ENCODE data around the gene BCL3. TPM values are rescaled to one million over a fixed set of nuclear protein-coding genes. Genes with fewer than 3 reads are reported as not detected.

BCL3 gene
- total RNA-seq, 4 donors from 2014 or later: 7.2 to 15.7 (median 8.5) TPM

- no peaks in the 10 kb centered on the region for H3K36me3 ChIP-seq
- in situ Hi-C loops (cut with MboI; ENCODE audit: low sequenced_read_pairs in 4 of 4): no loop called here
- H3K4me1 ChIP-seq: no peaks in the 10 kb centered on the region
- H3K9me3 ChIP-seq: no peaks in the 10 kb centered on the region
- intact Hi-C loops (cut with DNase I; ENCODE audit: low total_unique reads): no loop called here
- H3K4me3 ChIP-seq: no peak overlapping the region
- H3K27ac ChIP-seq: no peak overlapping the region
- ATAC-seq (no peak), DNase-seq (no peak)
- TF ChIP-seq POLR2A (IDR thresholded peaks at IDR 0.05) (no peak), CTCF (IDR thresholded peaks at IDR 0.05 in 4 of 5, conservative IDR thresholded peaks at IDR 0.05 in 1 of 5) (no peak)
- no peaks in the 10 kb centered on the region for H3K27me3 ChIP-seq
Measured at GRCh38 chr19:44732235-44733014, 16.1 kb upstream of the BCL3 start.

GRCh38 chr19:44734357-44734756 is 14.2 kb upstream of the BCL3 start:
- in situ Hi-C loops (cut with MboI; ENCODE audit: low sequenced_read_pairs in 4 of 4): no loop called here
- Histone ChIP-seq H3K4me3 (no peak overlapping the region), H3K27me3 (no peaks in the 10 kb centered on the region), H3K27ac (no peak overlapping the region), H3K4me1 (no peaks in the 10 kb centered on the region), H3K36me3 (no peaks in the 10 kb centered on the region), H3K9me3 (no peaks in the 10 kb centered on the region)
- DNase-seq (no peak), ATAC-seq (no peak)
- TF ChIP-seq POLR2A (IDR thresholded peaks at IDR 0.05): no peak
- TF ChIP-seq CTCF (IDR thresholded peaks at IDR 0.05 in 4 of 5, conservative IDR thresholded peaks at IDR 0.05 in 1 of 5): no peak
- intact Hi-C loops (cut with DNase I; ENCODE audit: low total_unique reads): no loop called here

GRCh38 chr19:44735011-44735410 is 13.5 kb upstream of the BCL3 start:
- intact Hi-C loops (cut with DNase I; ENCODE audit: low total_unique reads): no loop called here
- no peak for ATAC-seq
- no peak for TF ChIP-seq POLR2A (IDR thresholded peaks at IDR 0.05)
- TF ChIP-seq CTCF (IDR thresholded peaks at IDR 0.05 in 4 of 5, conservative IDR thresholded peaks at IDR 0.05 in 1 of 5): no peak
- Histone ChIP-seq H3K27ac (no peak overlapping the region), H3K27me3 (no peaks in the 10 kb centered on the region), H3K9me3 (no peaks in the 10 kb centered on the region), H3K4me3 (no peak overlapping the region), H3K36me3 (no peaks in the 10 kb centered on the region), H3K4me1 (no peaks in the 10 kb centered on the region)
- in situ Hi-C loops (cut with MboI; ENCODE audit: low sequenced_read_pairs in 4 of 4): no loop called here
- no peak for DNase-seq

GRCh38 chr19:44737238-44738071 is 11.1 kb upstream of the BCL3 start:
- no peak for DNase-seq
- no peaks in the 10 kb centered on the region for H3K36me3 ChIP-seq
- intact Hi-C loops (cut with DNase I; ENCODE audit: low total_unique reads): no loop called here
- no peak overlapping the region for H3K4me3 ChIP-seq
- H3K27ac ChIP-seq: no peak overlapping the region
- no peak for TF ChIP-seq POLR2A (IDR thresholded peaks at IDR 0.05)
- no peak for TF ChIP-seq CTCF (IDR thresholded peaks at IDR 0.05 in 4 of 5, conservative IDR thresholded peaks at IDR 0.05 in 1 of 5)
- H3K27me3 ChIP-seq: no peaks in the 10 kb centered on the region
- in situ Hi-C loops (cut with MboI; ENCODE audit: low sequenced_read_pairs in 4 of 4): no loop called here
- peaks cover 11 to 20% of the 10 kb centered on the region in 2 donors for H3K4me1 ChIP-seq
- no peaks in the 10 kb centered on the region for H3K9me3 ChIP-seq
- ATAC-seq: no peak
